Osteoblast (primary cell): Measurements from ENCODE around the gene BEND3. TPM values are rescaled to one million over a fixed set of nuclear protein-coding genes. Genes with fewer than 3 reads are reported as not detected.
"Not testable (repeated sequence)": the region's sequence is repeated elsewhere in the genome, so short reads cannot be mapped to it uniquely, and the experiment has no call there.

Experiments used
- DNase-seq: peaks from one replicate; pipeline ENCODE4 v3.0.0; 2011; ENCODE audit warnings: low spot score, mixed read lengths; ENCODE audit not compliant: insufficient read length; ENCODE audit errors: missing footprints
- H2AFZ ChIP-seq: 2 replicates; pipeline ENCODE4 v1.6.0; 2011; ENCODE audit warnings: mild to moderate bottlenecking, low read length
- H3K27ac ChIP-seq: 2 replicates; pipeline ENCODE4 v1.5.1; 2011; ENCODE audit warnings: mild to moderate bottlenecking, low read depth, low read length, moderate library complexity
- H3K27me3 ChIP-seq: 2 replicates; pipeline ENCODE4 v1.6.0; 2012; ENCODE audit warnings: mild to moderate bottlenecking, control low read depth, inconsistent platforms, low read length, moderate library complexity; ENCODE audit not compliant: insufficient read depth
- H3K36me3 ChIP-seq: 2 replicates; pipeline ENCODE4 v1.5.1; 2011; ENCODE audit warnings: mild to moderate bottlenecking, low read length, control low read depth, moderate library complexity; ENCODE audit not compliant: insufficient read depth
- H3K4me1 ChIP-seq: 2 replicates; pipeline ENCODE4 v1.5.1; 2011; ENCODE audit warnings: mild to moderate bottlenecking, low read length, control low read depth, moderate library complexity; ENCODE audit not compliant: insufficient read depth
- H3K4me2 ChIP-seq: 2 replicates; pipeline ENCODE4 v1.6.0; 2011; ENCODE audit warnings: mild to moderate bottlenecking, low read length; ENCODE audit not compliant: insufficient read depth
- H3K4me3 ChIP-seq: fragments of 200-600 bp; sonication (generic); 3 replicates; pipeline ENCODE4 v1.5.1; 2012; ENCODE audit warnings: mild to moderate bottlenecking, low read length, inconsistent platforms; ENCODE audit not compliant: insufficient read depth
- H3K79me2 ChIP-seq: 2 replicates; pipeline ENCODE4 v1.6.0; 2012; ENCODE audit warnings: mild to moderate bottlenecking, low read length, control low read depth, inconsistent platforms; ENCODE audit not compliant: insufficient read depth
- H3K9me3 ChIP-seq: 2 replicates; pipeline ENCODE4 v1.5.1; 2011; ENCODE audit warnings: low read depth, low read length, control low read depth
- H4K20me1 ChIP-seq: 2 replicates; pipeline ENCODE4 v1.6.0; 2012; ENCODE audit warnings: mild to moderate bottlenecking, low read length, control low read depth; ENCODE audit not compliant: insufficient read depth
- total RNA-seq: library from RNA; depleted of rRNA; stranded (reverse); fragments of >200 nt; gene quantifications from 2 replicates; pipeline ENCODE4 v1.2.3, GENCODE V29; 2012
- TF ChIP-seq, protein P1 (sequence below): IDR thresholded peaks from 2 replicates; pipeline ENCODE4 v1.5.1; 2011; ENCODE audit warnings: mild to moderate bottlenecking, low read depth, low read length, moderate library complexity; ENCODE audit errors: extremely low read depth

Gene BEND3
- total RNA-seq, 1 donor: 3.6 TPM

GRCh38 chr6:107144014-107144413 lies 28.7 kb upstream of the BEND3 start:
- Histone ChIP-seq H4K20me1 (no peaks in the 10 kb centered on the region), H2AFZ (no peak overlapping the region), H3K4me2 (no peak overlapping the region), H3K27ac (no peak overlapping the region), H3K9me3 (no peaks in the 10 kb centered on the region), H3K4me3 (no peak overlapping the region), H3K36me3 (no peaks in the 10 kb centered on the region), H3K27me3 (no peaks in the 10 kb centered on the region), H3K4me1 (no peaks in the 10 kb centered on the region), H3K79me2 (no peaks in the 10 kb centered on the region)
- no peak for DNase-seq
- TF ChIP-seq, protein P1, sequence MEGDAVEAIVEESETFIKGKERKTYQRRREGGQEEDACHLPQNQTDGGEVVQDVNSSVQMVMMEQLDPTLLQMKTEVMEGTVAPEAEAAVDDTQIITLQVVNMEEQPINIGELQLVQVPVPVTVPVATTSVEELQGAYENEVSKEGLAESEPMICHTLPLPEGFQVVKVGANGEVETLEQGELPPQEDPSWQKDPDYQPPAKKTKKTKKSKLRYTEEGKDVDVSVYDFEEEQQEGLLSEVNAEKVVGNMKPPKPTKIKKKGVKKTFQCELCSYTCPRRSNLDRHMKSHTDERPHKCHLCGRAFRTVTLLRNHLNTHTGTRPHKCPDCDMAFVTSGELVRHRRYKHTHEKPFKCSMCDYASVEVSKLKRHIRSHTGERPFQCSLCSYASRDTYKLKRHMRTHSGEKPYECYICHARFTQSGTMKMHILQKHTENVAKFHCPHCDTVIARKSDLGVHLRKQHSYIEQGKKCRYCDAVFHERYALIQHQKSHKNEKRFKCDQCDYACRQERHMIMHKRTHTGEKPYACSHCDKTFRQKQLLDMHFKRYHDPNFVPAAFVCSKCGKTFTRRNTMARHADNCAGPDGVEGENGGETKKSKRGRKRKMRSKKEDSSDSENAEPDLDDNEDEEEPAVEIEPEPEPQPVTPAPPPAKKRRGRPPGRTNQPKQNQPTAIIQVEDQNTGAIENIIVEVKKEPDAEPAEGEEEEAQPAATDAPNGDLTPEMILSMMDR: no peak

DNA sequence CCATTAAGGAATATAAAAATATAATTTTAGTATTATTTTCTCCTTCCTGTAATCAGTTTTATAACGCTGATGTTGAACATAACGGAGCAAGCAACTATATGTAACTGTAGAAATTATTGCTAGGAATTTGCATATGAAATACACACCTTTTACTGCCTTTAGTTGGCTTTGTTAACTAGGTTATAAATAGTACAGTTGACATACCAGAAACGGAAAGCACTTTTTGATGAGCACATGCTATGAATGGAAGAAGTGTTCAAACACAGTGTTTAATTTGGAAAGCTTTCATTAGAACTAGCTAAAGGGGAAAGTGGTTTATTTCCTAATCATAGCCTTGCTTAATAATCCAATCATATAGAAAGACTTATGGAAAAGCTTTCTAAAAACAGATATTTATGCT lies 25.3 kb upstream of the BEND3 start:
- no peak for DNase-seq
- H3K4me3 ChIP-seq: no peak overlapping the region
- TF ChIP-seq, protein P1: no peak
- H3K27me3 ChIP-seq: no peaks in the 10 kb centered on the region
- H3K4me1 ChIP-seq: no peaks in the 10 kb centered on the region
- no peak overlapping the region for H3K4me2 ChIP-seq
- H4K20me1 ChIP-seq: no peaks in the 10 kb centered on the region
- no peaks in the 10 kb centered on the region for H3K36me3 ChIP-seq
- H2AFZ ChIP-seq: no peak overlapping the region
- no peaks in the 10 kb centered on the region for H3K79me2 ChIP-seq
- H3K9me3 ChIP-seq: no peaks in the 10 kb centered on the region
- no peak overlapping the region for H3K27ac ChIP-seq

DNA sequence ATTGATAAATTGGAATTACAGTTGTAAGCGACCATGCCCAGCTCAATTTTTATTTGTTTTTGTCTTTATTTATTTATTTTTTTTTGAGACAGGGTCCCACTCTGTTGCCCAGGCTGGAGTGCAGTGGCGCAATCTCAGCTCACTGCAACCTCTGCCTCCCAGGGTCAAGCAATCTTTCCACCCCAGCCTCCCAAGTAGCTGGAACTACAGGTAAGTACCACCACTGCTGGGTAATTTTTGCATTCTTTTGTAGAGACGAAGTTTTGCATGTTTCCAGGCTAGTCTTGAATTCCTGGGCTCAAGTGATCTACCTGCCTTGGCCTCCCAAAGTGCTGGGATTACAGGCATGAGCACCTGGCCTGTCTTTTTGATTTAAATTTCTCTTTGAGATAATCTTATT lies 21.0 kb upstream of the BEND3 start:
- not testable (repeated sequence) for H3K4me2 ChIP-seq, H4K20me1 ChIP-seq, H3K4me1 ChIP-seq, DNase-seq, H3K79me2 ChIP-seq, H2AFZ ChIP-seq, H3K27ac ChIP-seq, H3K9me3 ChIP-seq, H3K4me3 ChIP-seq, H3K36me3 ChIP-seq, H3K27me3 ChIP-seq

DNA sequence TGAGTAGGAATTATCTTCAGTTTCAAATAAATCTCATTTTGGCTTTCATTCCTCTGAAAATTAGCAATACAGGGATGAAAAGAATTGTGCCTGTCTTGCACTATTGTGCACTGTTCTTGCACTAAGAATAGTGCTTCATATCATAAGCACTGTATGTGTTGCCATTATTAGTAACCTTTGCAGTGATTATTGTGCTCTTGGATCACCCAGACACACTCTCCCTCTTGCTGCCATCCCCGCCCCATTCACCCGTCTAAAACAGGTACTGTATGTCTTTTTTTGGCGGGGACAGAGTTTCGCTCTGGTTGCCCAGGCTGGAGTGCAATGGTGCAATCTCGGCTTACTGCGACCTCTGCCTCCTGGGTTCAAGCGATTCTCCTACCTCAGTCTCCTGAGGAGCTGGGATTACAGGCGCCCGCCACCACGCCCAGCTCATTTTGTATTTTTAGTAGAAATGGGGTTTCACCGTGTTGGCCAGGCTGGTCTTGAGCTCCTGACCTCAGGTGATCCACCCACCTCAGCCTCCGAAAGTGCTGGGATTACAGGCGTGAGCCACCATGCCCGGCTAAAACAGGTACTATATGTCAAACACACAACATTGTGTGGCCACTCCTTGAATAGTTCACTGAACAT lies 19.8 kb upstream of the BEND3 start:
- H2AFZ ChIP-seq, H3K4me2 ChIP-seq, H3K27me3 ChIP-seq, H4K20me1 ChIP-seq, H3K79me2 ChIP-seq, DNase-seq, H3K4me1 ChIP-seq, H3K36me3 ChIP-seq, H3K4me3 ChIP-seq, H3K27ac ChIP-seq, H3K9me3 ChIP-seq: not testable (repeated sequence)

DNA sequence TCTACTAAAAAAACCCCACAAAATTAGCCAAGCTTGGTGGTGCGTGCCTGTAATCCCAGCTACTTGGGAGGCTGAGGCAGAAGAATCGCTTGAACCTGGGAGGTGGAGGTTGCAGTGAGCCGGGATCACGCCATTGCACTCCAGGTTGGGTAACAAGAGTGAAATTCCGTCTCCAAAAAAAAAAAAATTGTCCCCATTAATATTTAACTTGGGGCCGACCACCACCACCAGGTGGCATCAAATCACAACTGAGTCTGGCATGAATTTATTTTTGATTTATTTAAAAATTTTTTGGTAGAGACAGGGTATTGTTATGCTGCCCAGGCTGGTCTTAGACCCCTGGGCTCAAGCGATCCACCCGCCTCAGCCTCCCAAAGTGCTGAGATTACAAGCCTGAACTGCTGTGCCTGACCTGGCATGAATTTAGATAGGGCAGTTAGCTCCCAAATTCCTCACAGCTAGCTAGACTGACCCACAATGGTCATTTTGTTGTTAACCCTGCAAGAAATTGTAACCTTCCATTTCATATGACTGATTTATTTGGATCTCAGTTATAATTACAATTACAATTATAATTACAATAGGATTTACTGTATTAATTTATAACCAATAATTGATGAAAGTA lies 17.1 kb upstream of the BEND3 start:
- Histone ChIP-seq H3K4me1 (peaks cover 4% of the 10 kb centered on the region), H3K4me3 (no peak overlapping the region), H2AFZ (no peak overlapping the region), H3K9me3 (no peaks in the 10 kb centered on the region), H3K27me3 (no peaks in the 10 kb centered on the region), H3K79me2 (no peaks in the 10 kb centered on the region), H3K36me3 (no peaks in the 10 kb centered on the region), H3K4me2 (no peak overlapping the region), H4K20me1 (no peaks in the 10 kb centered on the region), H3K27ac (no peak overlapping the region)
- TF ChIP-seq, protein P1: peak; percentile 57
- DNase-seq: no peak
